Endothelial cell (in vitro differentiated cells): ENCODE measurements around the gene ZYX. TPM values are rescaled to one million over a fixed set of nuclear protein-coding genes. Genes with fewer than 3 reads are reported as not detected.

Experiments used
- DNase-seq: peaks from one replicate; pipeline ENCODE4 v3.0.0; 2021; ENCODE audit warnings: low spot score
- H3K27ac Mint-ChIP-seq: one replicate; pipeline ENCODE4 v1.8.0; 2021; ENCODE audit warnings: mixed read lengths, inconsistent platforms; ENCODE audit not compliant: unreplicated experiment
- H3K27me3 Mint-ChIP-seq: one replicate; pipeline ENCODE4 v1.8.0; 2021; ENCODE audit warnings: mild to moderate bottlenecking, moderate library complexity, mixed read lengths, inconsistent platforms; ENCODE audit not compliant: unreplicated experiment
- H3K36me3 Mint-ChIP-seq: one replicate; pipeline ENCODE4 v1.8.0; 2021; ENCODE audit warnings: mild to moderate bottlenecking, low read depth, mixed read lengths, inconsistent platforms; ENCODE audit not compliant: unreplicated experiment
- H3K4me1 Mint-ChIP-seq: one replicate; pipeline ENCODE4 v1.8.0; 2021; ENCODE audit warnings: mild to moderate bottlenecking, mixed read lengths, inconsistent platforms; ENCODE audit not compliant: unreplicated experiment
- H3K4me3 Mint-ChIP-seq: one replicate; pipeline ENCODE4 v1.8.0; 2021; ENCODE audit warnings: mild to moderate bottlenecking, mixed read lengths, inconsistent platforms; ENCODE audit not compliant: unreplicated experiment
- H3K9me3 Mint-ChIP-seq: one replicate; pipeline ENCODE4 v1.8.0; 2021; ENCODE audit warnings: mixed read lengths, inconsistent platforms; ENCODE audit not compliant: unreplicated experiment
- CTCF ChIP-seq: fragments of 200-600 bp; sonication (generic); IDR thresholded peaks from one replicate; pipeline ENCODE4 v1.5.0; 2021; ENCODE audit warnings: antibody characterized with exemption; ENCODE audit not compliant: unreplicated experiment
- total RNA-seq: library from RNA; stranded (reverse); fragmentation: NEBNext Ultra II Directional; extraction: Animal tissue kit (Norgen Biotek cat#: 25700); gene quantifications from one replicate; pipeline ENCODE4 v1.2.1, GENCODE V29; 2021; ENCODE audit not compliant: unreplicated experiment

ZYX gene
- total RNA-seq, 1 donor from 2014 or later: 237 TPM

GRCh38 chr7:143384661-143385631, 3.8 kb downstream of the ZYX start:
- Mint-ChIP-seq H3K4me3 (no peak overlapping the region), H3K27me3 (peaks cover 12% of the 10 kb centered on the region), H3K36me3 (peaks cover 17% of the 10 kb centered on the region), H3K4me1 (peaks cover 15% of the 10 kb centered on the region), H3K9me3 (no peaks in the 10 kb centered on the region), H3K27ac (no peak overlapping the region)
- TF ChIP-seq CTCF: no peak
- DNase-seq: no peak

GRCh38 chr7:143385891-143386781, 5.0 kb downstream of the ZYX start:
- DNase-seq: no peak
- Mint-ChIP-seq H3K36me3 (peaks cover 19% of the 10 kb centered on the region), H3K27ac (no peak overlapping the region), H3K4me3 (no peak overlapping the region), H3K27me3 (peaks cover 13% of the 10 kb centered on the region), H3K4me1 (peaks cover 23% of the 10 kb centered on the region), H3K9me3 (no peaks in the 10 kb centered on the region)
- no peak for TF ChIP-seq CTCF

GRCh38 chr7:143387156-143387975, 6.2 kb downstream of the ZYX start:
- H3K27ac Mint-ChIP-seq: no peak overlapping the region
- H3K9me3 Mint-ChIP-seq: no peaks in the 10 kb centered on the region
- DNase-seq: no peak
- no peak for TF ChIP-seq CTCF
- peaks cover 13% of the 10 kb centered on the region for H3K27me3 Mint-ChIP-seq
- peaks cover 32% of the 10 kb centered on the region for H3K4me1 Mint-ChIP-seq
- peaks cover 23% of the 10 kb centered on the region for H3K36me3 Mint-ChIP-seq
- H3K4me3 Mint-ChIP-seq: no peak overlapping the region

- TF ChIP-seq CTCF: no peak
- Mint-ChIP-seq H3K4me1 (peaks cover 33% of the 10 kb centered on the region), H3K27ac (no peak overlapping the region), H3K4me3 (no peak overlapping the region), H3K27me3 (peaks cover 11% of the 10 kb centered on the region), H3K9me3 (no peaks in the 10 kb centered on the region), H3K36me3 (peaks cover 21% of the 10 kb centered on the region)
- DNase-seq: no peak
Measured at GRCh38 chr7:143388051-143388450, 6.9 kb downstream of the ZYX start.
